Breast epithelium (tissue), 4 donors: ENCODE data around the gene PRR35. TPM values are rescaled to one million over a fixed set of nuclear protein-coding genes. Genes with fewer than 3 reads are reported as not detected.

Experiments used
- DNase-seq, 2 donors: peaks; one replicate each; pipeline ENCODE4 v3.0.0-alpha.2; 2019; ENCODE audit warnings: low spot score in 2 of 2
- H3K27ac ChIP-seq, 2 donors: fragments of 200-600 bp; sonication (generic) in 1 of 2; one replicate each; pipeline ENCODE4 v1.5.1; 2016 to 2019; ENCODE audit warnings: mild to moderate bottlenecking in 1 of 2
- H3K27me3 ChIP-seq, 2 donors: fragments of 200-600 bp; sonication (generic) in 1 of 2; one replicate each; pipeline versions ENCODE4 v1.5.1 to v1.6.0; 2017 to 2019; ENCODE audit warnings: control low read depth in 1 of 2, mild to moderate bottlenecking in 1 of 2
- H3K36me3 ChIP-seq: fragments of 200-600 bp; one replicate; pipeline ENCODE4 v1.5.1; 2019
- H3K4me1 ChIP-seq, 2 donors: fragments of 200-600 bp; sonication (generic); one replicate each; pipeline ENCODE4 v1.5.1; 2016 to 2019; ENCODE audit warnings: control low read depth in 1 of 2
- H3K4me3 ChIP-seq, 3 donors: fragments of 200-600 bp; sonication (generic); 1 replicate in 2 of 3; 2 replicates in 1 of 3; pipeline ENCODE4 v1.5.1; 2016 to 2019; ENCODE audit warnings: mild to moderate bottlenecking in 3 of 3, moderate library complexity in 2 of 3
- H3K9me3 ChIP-seq, 2 donors: fragments of 200-600 bp; sonication (generic) in 1 of 2; one replicate each; pipeline ENCODE4 v1.5.1; 2016 to 2019; ENCODE audit warnings: control low read depth in 1 of 2
- CTCF ChIP-seq, 3 donors: fragments of 450-650 bp; IDR thresholded peaks; one replicate each; pipeline ENCODE4 v1.5.1; 2016 to 2017; ENCODE audit warnings: antibody characterized with exemption in 3 of 3, mild to moderate bottlenecking in 3 of 3, moderate library complexity in 3 of 3
- POLR2A ChIP-seq: fragments of 450-650 bp; IDR thresholded peaks from one replicate; pipeline ENCODE4 v1.6.1; 2016; ENCODE audit warnings: antibody characterized with exemption, mild to moderate bottlenecking, moderate library complexity
- POLR2AphosphoS5 ChIP-seq, 3 donors: sonication (generic); formaldehyde crosslinking; IDR thresholded peaks; one replicate each; pipeline ENCODE4 v1.6.1; 2017; ENCODE audit warnings: antibody characterized with exemption in 3 of 3
- intact Hi-C: fragments of 100-400 bp; cut with DNase I; formaldehyde crosslinking; loops from one replicate; pipeline ENCODE4 v1.15.1; 2023; ENCODE audit warnings: low total_unique reads
- total RNA-seq, 3 donors: library from RNA; depleted of rRNA; stranded (reverse); fragments of >200 nt; gene quantifications; one replicate each; pipeline ENCODE4 v1.1.0, GENCODE V29; 2016

Gene PRR35
- total RNA-seq, 3 donors from 2014 or later, result not detected

GRCh38 chr16:534135-534534 lies 26.1 kb upstream of the PRR35 start:
- no peak for TF ChIP-seq CTCF (IDR thresholded peaks at IDR 0.05)
- no peak for TF ChIP-seq POLR2AphosphoS5 (IDR thresholded peaks at IDR 0.05)
- no peak for TF ChIP-seq POLR2A
- H3K27ac ChIP-seq, result no peak overlapping the region
- DNase-seq, result no peak
- H3K9me3 ChIP-seq, result no peaks in the 10 kb centered on the region
- peaks cover 0 to 10% of the 10 kb centered on the region in 2 donors for H3K4me1 ChIP-seq
- intact Hi-C loops, result no loop called here
- no peaks in the 10 kb centered on the region for H3K27me3 ChIP-seq
- H3K36me3 ChIP-seq, result no peaks in the 10 kb centered on the region
- H3K4me3 ChIP-seq, result no peak overlapping the region

- peaks cover 0 to 2% of the 10 kb centered on the region in 2 donors for H3K4me1 ChIP-seq
- H3K9me3 ChIP-seq, result no peaks in the 10 kb centered on the region
- no peak overlapping the region for H3K27ac ChIP-seq
- no peak for TF ChIP-seq POLR2AphosphoS5 (IDR thresholded peaks at IDR 0.05)
- no peak for TF ChIP-seq CTCF (IDR thresholded peaks at IDR 0.05)
- no peak for TF ChIP-seq POLR2A
- H3K27me3 ChIP-seq, result no peaks in the 10 kb centered on the region
- no peak for DNase-seq
- intact Hi-C loops, result no loop called here
- H3K4me3 ChIP-seq, result no peak overlapping the region
- H3K36me3 ChIP-seq, result no peaks in the 10 kb centered on the region
Measured at GRCh38 chr16:534856-535445, 25.2 kb upstream of the PRR35 start.

- Histone ChIP-seq H3K4me1 (no peaks in the 10 kb centered on the region), H3K27ac (no peak overlapping the region), H3K9me3 (no peaks in the 10 kb centered on the region), H3K36me3 (no peaks in the 10 kb centered on the region), H3K4me3 (no peak overlapping the region), H3K27me3 (no peaks in the 10 kb centered on the region)
- intact Hi-C loops, result no loop called here
- TF ChIP-seq POLR2A, result no peak
- TF ChIP-seq CTCF (IDR thresholded peaks at IDR 0.05), result no peak
- no peak for TF ChIP-seq POLR2AphosphoS5 (IDR thresholded peaks at IDR 0.05)
- no peak for DNase-seq
Measured at GRCh38 chr16:535446-536405, 24.5 kb upstream of the PRR35 start.

- Histone ChIP-seq H3K4me3 (no peak overlapping the region), H3K27me3 (no peaks in the 10 kb centered on the region), H3K9me3 (no peaks in the 10 kb centered on the region), H3K4me1 (no peaks in the 10 kb centered on the region), H3K27ac (no peak overlapping the region), H3K36me3 (no peaks in the 10 kb centered on the region)
- TF ChIP-seq POLR2A (no peak), CTCF (IDR thresholded peaks at IDR 0.05) (no peak), POLR2AphosphoS5 (IDR thresholded peaks at IDR 0.05) (no peak)
- no peak for DNase-seq
- intact Hi-C loops, result no loop called here
Measured at GRCh38 chr16:536746-537145, 23.4 kb upstream of the PRR35 start.
